Ascending aorta (tissue), 2 donors: ENCODE results near the gene EIF2S1. TPM values are rescaled to one million over a fixed set of nuclear protein-coding genes. Genes with fewer than 3 reads are reported as not detected.

Experiments
- DNase-seq, 2 donors: peaks; one replicate each; pipeline ENCODE4 v3.0.0-alpha.2; 2019; ENCODE audit warnings: low spot score in 2 of 2
- H3K27ac ChIP-seq, 2 donors: fragments of 200-600 bp; sonication (generic); one replicate each; pipeline ENCODE4 v1.5.1; 2016 to 2017; ENCODE audit warnings: mild to moderate bottlenecking in 1 of 2
- H3K27me3 ChIP-seq: fragments of 200-600 bp; sonication (generic); one replicate; pipeline ENCODE4 v1.5.1; 2017
- H3K36me3 ChIP-seq, 2 donors: fragments of 200-600 bp; sonication (generic); one replicate each; pipeline ENCODE4 v1.5.1; 2016
- H3K4me1 ChIP-seq, 2 donors: fragments of 200-600 bp; sonication (generic); one replicate each; pipeline ENCODE4 v1.5.1; 2016 to 2017; ENCODE audit warnings: mild to moderate bottlenecking in 1 of 2
- H3K4me3 ChIP-seq, 2 donors: fragments of 200-600 bp; sonication (generic); one replicate each; pipeline ENCODE4 v1.5.1; 2016 to 2017; ENCODE audit warnings: mild to moderate bottlenecking in 1 of 2
- H3K9me3 ChIP-seq, 2 donors: fragments of 200-600 bp; sonication (generic); one replicate each; pipeline ENCODE4 v1.5.1; 2016
- CTCF ChIP-seq, 3 experiments: fragments of 200-600 bp in 2 of 3; fragments of 450-650 bp in 1 of 3; sonication (generic) in 2 of 3; IDR thresholded peaks; one replicate each; pipeline ENCODE4 v1.5.1; 2016 to 2019; ENCODE audit warnings: antibody characterized with exemption in 3 of 3, mild to moderate bottlenecking in 1 of 3, moderate library complexity in 1 of 3
- intact Hi-C: fragments of 100-400 bp; cut with DNase I; formaldehyde crosslinking; loops from one replicate; pipeline ENCODE4 v1.15.1; 2023
- total RNA-seq: library from RNA; depleted of rRNA; stranded (reverse); fragments of >200 nt; gene quantifications from one replicate; pipeline ENCODE4 v1.1.0, GENCODE V29; 2016

The EIF2S1 gene
- total RNA-seq, 1 donor from 2014 or later: 55.1 TPM

GRCh38 chr14:67352055-67352454 is 8.1 kb upstream of the EIF2S1 start:
- Histone ChIP-seq H3K36me3 (peaks cover 31 to 46% of the 10 kb centered on the region in 2 donors), H3K4me1 (no peaks in the 10 kb centered on the region), H3K27ac (no peak overlapping the region), H3K27me3 (no peaks in the 10 kb centered on the region), H3K9me3 (no peaks in the 10 kb centered on the region), H3K4me3 (no peak overlapping the region)
- no peak for DNase-seq
- intact Hi-C loops: loop anchor here (10.0 kb wide), 1 partner anchor 343 kb away; the partner anchor contains the start of gene RDH11
- TF ChIP-seq CTCF (IDR thresholded peaks at IDR 0.05): no peak

DNA sequence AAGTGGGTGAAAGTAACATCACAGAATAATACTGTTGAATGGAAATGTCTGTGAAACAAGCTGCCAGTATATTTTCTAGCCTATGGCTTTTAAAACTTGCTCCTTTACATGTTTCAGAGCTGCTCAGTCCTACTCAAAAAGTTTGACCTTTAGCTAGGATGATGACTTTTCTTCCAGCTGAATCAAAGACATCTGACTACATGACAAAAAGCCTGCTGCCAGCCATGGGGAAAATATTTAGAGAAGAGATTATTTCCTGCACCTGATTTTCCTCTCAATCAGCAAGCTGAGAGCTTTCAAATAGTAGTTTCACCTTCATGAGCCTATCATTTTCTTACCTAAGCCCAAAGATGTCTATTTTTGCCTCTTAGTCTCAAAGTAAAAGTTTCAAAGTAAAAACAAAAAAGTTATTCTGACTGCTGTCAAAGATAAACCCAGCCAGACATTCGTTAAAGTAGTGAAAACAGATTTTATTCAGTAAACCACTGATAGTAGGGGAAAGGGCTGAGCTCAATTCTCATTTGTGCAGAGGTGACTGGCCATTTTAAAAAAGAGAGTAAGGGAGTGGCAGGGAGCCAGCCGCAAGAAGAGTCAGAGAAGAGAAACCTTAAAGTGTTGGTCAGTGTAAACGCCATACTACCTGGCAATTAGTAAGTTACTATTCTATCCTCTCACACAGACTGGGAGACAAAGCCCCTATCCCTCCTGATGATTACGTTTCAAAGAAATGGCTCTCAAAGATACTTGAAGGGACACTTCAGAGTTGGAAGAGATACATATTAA is 2.8 kb upstream of the EIF2S1 start:
- TF ChIP-seq CTCF (IDR thresholded peaks at IDR 0.05): no peak
- no peak overlapping the region for H3K4me3 ChIP-seq
- intact Hi-C loops: loop anchor here (10.0 kb wide), 1 partner anchor 337 kb away; the partner anchor contains the start of gene RDH11

DNA sequence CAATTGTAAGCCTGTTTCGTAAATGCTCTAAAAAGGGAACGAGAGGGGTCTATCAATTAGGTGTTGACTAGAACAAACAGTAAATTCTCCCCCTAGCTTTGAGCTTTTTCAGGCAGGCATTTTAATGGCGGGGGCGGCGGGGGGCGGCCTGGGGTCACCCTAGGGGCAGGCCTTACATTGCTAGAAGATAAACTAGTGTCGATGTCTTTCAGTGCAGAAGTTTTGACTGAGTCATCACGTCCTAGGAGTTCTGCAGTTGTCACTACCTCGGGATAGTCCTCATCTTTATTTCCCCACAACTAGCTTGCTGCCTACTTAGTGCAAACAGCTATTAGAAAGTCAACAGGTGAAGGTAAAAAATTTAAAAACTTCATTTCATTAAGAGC is 2.2 kb upstream of the EIF2S1 start:
- Histone ChIP-seq H3K36me3 (no peaks in the 10 kb centered on the region), H3K27ac (no peak overlapping the region), H3K9me3 (no peaks in the 10 kb centered on the region), H3K4me1 (peaks cover 6 to 32% of the 10 kb centered on the region in 2 donors), H3K27me3 (no peaks in the 10 kb centered on the region), H3K4me3 (peak overlapping the region in 1 of 2 donors; percentile 68)
- intact Hi-C loops: loop anchor here (10.0 kb wide), 1 partner anchor 337 kb away; the partner anchor contains the start of gene RDH11
- no peak for TF ChIP-seq CTCF (IDR thresholded peaks at IDR 0.05)
- no peak for DNase-seq

More for the DNA sequence above, 2.8 kb upstream of the EIF2S1 start:
- Histone ChIP-seq H3K27ac (no peak overlapping the region), H3K4me1 (peaks cover 6 to 29% of the 10 kb centered on the region in 2 donors), H3K36me3 (no peaks in the 10 kb centered on the region), H3K9me3 (no peaks in the 10 kb centered on the region), H3K27me3 (no peaks in the 10 kb centered on the region)
- DNase-seq: no peak

DNA sequence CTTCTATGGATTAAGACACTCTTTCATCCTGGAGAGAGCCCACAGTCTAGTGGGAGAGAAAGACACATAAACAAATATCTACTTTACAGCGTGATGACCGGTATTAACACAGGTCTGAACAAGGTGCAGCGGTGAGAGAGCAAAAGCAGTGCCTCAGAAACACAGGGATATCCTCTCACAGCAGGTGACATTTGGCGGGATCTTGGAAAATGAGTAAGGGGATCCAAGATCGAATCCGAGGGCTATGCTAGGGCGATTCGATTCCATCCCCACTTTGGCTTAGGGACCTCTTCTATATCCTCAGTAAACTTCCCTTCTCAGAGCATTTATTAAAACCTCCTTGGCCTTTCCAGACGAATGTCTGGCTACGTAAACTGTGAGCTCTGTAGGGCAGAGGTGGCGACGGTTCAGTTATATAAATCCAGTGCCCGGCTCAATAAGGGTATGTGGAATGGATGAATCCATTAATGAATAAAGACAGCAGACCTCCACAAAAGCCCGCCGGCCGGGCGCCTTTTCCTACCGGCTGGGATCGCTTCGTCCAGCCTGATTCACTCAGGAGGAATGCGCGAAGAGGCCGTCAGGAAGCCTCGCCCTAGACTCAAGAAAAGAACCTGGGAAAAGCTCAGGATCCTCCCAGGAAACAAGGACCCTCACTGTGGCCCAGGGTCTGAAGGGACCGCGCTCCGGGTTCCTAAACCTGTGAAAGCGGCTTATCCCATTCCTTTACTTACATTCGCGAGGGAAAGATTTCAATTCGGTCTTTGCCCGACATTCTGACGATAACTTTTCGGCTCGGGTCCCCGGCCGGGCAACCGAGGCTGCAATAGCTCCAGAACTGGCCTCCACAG is 979 bp upstream of the EIF2S1 start:
- H3K27ac ChIP-seq: peak overlapping the region; percentile 73 to 87
- no peak for TF ChIP-seq CTCF (IDR thresholded peaks at IDR 0.05)
- H3K9me3 ChIP-seq: no peaks in the 10 kb centered on the region
- peaks cover 6 to 33% of the 10 kb centered on the region in 2 donors for H3K4me1 ChIP-seq
- no peaks in the 10 kb centered on the region for H3K27me3 ChIP-seq
- peak in 1 of 2 donors; percentile 65 for DNase-seq
- intact Hi-C loops: loop anchor here (10.0 kb wide), 1 partner anchor 336 kb away; the partner anchor contains the start of gene RDH11
- H3K4me3 ChIP-seq: peak overlapping the region; percentile 68 to 77
- no peaks in the 10 kb centered on the region for H3K36me3 ChIP-seq

GRCh38 chr14:67360470-67361206 is 510 bp downstream of the EIF2S1 start:
- Histone ChIP-seq H3K36me3 (peaks cover 6 to 11% of the 10 kb centered on the region in 2 donors), H3K4me1 (peaks cover 6 to 36% of the 10 kb centered on the region in 2 donors), H3K9me3 (no peaks in the 10 kb centered on the region), H3K4me3 (peak overlapping the region; percentile 71 to 85), H3K27ac (peak overlapping the region; percentile 87 to 95), H3K27me3 (no peaks in the 10 kb centered on the region)
- DNase-seq: no peak
- no peak for TF ChIP-seq CTCF (IDR thresholded peaks at IDR 0.05)
- intact Hi-C loops: loop anchor here (1.0 to 5.0 kb wide), 2 partner anchors 119 to 853 kb away; partner anchors contain the start of genes GPHN and PALS1
